Measurements from ENCODE around the gene TREM1.
"Not testable (repeated sequence)": the region's sequence is repeated elsewhere in the genome, so short reads cannot be mapped to it uniquely, and the experiment has no call there.

The TREM1 gene

DNA sequence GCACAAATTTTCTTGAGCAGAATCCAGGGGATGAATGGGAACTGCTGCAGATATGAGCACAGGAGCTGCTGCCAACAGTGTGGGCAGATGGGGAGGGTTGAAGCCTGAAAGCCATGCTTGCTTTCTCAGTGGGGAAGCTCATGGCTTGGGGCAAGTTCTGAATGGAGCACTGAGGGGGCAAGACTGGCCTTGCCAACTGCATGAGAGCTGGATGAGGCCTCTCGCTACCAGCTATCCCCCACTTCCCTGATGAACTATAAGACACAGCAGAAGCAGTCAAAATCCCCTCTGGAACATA lies 28.3 kb downstream of the TREM1 start:
- no peak for DNase-seq (ENCODE audit: low read depth in 2 of 2)

DNA sequence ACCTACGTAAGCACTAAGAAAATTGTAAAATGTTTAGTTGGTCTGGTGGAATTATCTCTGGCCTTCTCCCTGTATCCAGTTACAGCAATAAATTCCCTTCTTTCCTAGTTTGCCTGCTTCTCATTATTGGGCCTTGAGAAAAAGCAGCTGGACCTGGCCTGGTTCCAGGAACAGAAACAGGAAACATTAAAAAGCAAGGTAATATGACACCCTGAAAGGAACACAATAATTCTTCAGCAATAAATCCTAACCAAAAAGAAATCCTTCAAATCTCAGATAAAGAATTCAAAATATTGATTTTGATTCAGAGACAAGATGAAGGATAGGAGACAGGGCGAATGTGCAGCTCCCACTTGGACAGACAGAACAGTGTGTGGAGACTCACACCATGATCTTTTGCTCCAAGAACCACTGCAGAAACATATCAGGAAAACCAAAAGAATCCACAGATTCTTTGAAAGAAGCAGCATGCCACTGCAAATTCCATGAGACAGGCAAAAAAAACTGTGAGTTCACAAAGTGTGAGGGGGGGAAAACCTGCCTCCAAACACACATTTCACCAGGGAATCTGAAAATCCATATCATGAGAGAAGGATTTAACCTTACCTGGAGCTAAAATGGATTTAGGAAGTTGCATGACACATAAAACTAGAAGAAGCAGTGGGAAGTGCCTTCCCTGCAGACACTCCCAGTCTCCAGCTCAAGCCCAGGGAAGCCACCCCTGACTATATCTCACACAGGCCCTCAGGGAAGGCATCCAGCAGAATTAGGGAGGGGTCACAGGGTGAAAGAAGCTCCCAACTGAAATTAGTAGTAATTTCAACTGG lies 28.9 kb downstream of the TREM1 start:
- no peak for DNase-seq (ENCODE audit: low read depth in 2 of 2)

DNA sequence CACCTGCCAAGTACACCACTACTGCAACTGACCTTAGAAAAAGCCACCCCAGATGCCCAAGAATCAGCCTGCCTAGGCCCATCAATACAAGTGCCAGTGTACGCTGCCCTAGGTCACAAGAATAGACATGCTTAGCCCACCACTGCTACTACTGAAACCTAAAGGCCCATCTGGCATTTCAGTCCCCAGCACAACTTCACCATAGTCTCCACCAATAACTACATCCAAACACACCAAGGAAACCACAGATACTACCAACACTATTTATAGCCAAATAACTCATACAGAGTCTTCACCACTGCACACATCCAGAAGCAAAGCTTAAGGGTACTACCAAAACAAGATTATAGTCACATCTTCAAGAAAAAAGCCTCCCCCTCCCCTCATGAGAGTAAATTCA lies 30.1 kb downstream of the TREM1 start:
- DNase-seq (ENCODE audit: low read depth in 2 of 2), result no peak

DNA sequence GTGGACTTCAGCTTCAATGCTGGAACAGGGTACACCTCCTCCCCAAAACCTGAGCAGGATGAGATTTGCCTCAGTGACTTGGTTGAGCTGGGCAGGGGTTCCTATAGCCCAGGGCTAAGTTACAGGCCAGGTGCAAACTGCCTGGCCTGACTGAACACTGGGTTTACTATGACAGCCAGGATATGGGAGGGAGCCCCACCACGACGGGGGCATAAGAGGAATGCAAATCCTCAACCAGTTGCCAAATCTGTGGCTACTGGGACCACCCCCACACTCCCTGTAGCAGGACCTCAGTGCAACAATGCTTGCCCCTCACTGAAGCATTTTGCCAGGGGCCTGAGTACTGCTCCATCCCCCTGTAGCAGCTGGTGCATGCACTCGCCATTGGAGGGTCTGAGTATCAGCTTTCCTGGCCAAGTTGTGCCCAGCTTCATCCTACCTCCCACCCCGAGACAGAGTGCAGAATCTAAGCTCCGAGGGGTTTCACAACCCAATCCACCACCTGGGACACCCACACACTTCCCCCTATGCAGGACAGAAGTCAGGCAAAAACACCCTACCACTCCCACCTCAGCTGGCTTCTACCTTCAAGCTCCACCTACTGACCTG lies 30.7 kb downstream of the TREM1 start:
- DNase-seq (ENCODE audit: low read depth in 2 of 2), result no peak

DNA sequence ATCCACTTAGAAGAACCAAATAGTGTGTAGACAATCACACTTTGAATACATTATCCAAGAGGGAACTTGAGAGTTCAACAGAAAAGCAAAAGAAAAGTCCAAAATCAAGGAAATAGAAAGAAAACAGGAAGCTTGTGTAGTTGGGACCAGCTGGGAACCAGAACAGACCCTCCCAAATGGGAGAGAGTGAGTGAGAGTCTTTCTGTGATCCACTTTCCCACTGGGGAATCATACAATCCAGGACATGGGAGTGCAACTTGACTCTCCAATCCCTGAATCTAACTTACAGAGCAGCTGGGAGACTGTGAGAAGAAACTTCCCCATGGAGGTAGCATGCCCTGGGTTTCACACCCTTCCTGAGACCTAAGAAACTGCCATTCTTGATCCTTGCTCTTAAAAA lies 31.4 kb downstream of the TREM1 start:
- DNase-seq (ENCODE audit: low read depth in 2 of 2), result no peak

DNA sequence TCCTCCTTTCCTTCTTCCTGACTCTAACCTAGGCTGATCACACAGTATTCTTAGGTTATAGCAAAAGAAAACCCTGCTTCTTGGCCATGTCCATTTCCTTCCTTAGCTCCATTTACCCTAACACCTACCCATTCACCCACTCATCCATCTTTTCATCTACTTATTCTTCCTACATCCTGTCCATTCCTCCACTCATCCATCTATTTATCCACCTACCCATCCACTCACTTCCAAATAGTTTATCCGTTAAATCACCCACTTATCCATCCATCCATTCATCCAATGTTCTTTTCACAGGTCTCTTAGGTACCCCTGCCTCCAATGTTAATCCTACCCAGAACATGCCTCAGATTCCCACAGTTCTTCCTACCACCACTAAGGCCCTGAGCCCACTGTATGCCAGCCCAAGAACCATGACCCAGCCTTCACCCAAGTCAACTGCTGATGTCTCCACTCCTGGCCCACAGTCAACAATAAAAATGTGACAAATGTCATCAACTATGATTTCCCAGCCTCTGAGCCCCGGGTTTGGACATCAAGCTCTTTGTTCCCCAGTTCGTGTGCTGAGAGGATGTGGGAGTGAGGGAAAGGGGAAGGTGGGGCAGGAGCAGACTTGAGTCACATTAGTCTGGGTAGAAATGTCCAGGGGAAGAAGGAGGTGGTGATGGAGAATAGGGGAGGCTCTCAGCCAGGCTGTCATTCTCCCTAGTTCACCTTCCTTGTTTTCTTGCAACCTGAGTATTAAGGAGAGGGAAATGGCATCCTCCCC lies 33.9 kb downstream of the TREM1 start:
- DNase-seq (ENCODE audit: low read depth in 2 of 2), result no peak

DNA sequence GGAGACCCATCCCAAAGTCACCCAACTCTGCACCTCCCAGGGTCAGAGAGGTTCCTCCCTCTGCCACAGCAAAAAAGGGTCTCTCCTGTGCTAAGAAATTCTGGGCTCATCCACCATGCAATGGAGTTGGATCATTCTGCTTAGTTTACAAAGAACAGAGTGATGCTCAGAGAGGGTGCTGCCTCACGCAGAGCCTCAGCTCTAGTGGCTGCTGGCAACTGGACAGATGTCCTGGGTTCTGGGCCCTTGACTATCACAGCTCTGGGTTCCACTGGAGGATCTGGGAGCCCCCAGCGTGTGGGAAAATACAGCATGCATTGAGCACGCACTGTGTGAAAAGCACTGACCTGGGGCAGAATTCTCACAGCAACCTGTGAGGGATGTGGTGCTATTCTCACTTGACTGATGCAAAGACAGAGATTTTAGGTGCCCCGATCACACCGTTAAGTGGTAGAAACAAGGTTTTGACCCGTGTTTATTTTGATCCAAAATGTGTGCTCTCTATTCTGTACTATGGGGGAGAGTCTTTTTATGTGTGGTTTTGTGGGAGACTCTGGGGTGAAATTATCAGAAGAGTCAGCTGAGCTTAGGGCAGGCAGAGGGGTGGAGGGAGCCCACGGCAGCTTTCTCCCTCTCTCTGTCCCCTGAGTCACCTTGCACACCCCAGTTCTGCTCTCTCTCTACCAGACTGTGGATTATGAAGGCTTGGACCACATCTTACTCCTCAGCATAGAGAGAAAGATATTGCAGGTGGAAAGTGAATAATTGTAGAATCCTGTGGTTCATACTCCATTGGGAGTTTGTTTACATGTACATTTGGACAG lies 38.4 kb downstream of the TREM1 start:
- DNase-seq (ENCODE audit: low read depth in 2 of 2), result no peak

DNA sequence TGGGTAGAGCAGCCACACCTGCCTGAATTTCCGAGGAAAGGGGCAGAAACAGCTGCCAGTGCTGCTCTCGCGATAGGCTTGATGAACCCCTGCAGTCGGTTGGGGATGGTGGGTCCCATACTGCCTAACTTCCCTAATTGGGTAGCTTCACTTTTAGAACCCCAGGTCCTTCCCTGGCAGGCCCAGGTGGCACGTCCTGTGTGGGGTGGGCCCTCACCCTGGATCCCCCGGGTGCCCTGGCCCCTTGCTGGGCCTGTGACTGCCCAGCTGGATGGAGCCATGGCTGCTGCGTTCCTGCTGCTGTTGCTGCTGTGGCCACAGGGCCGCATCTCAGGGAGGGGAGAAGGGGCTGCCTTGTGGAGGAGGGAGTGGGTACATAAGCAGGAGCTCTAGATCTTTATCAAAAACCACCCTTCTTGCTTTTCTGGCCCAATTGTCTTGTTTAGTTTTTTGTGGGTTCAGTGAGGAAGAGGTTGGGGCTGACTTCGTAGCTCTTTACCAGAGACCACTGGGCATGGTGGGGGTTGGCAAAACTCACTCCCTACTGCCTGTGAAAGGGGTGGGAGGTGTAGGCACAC lies 39.1 kb downstream of the TREM1 start:
- DNase-seq (ENCODE audit: low read depth in 2 of 2), result no peak

DNA sequence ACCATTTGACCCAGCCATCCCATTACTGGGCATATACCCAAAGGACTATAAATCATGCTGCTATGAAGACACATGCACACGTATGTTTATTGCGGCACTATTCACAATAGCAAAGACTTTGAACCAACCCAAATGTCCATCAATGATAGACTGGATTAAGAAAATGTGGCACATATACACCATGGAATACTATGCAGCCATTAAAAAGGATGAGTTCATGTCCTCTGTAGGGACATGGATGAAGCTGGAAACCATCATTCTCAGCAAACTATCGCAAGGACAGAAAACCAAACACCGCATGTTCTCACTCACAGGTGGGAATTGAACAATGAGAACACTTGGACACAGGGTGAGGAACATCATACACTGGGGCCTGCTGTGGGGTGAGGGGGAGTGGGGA lies 40.0 kb downstream of the TREM1 start:
- not testable (repeated sequence) for DNase-seq (ENCODE audit: low read depth in 2 of 2)

DNA sequence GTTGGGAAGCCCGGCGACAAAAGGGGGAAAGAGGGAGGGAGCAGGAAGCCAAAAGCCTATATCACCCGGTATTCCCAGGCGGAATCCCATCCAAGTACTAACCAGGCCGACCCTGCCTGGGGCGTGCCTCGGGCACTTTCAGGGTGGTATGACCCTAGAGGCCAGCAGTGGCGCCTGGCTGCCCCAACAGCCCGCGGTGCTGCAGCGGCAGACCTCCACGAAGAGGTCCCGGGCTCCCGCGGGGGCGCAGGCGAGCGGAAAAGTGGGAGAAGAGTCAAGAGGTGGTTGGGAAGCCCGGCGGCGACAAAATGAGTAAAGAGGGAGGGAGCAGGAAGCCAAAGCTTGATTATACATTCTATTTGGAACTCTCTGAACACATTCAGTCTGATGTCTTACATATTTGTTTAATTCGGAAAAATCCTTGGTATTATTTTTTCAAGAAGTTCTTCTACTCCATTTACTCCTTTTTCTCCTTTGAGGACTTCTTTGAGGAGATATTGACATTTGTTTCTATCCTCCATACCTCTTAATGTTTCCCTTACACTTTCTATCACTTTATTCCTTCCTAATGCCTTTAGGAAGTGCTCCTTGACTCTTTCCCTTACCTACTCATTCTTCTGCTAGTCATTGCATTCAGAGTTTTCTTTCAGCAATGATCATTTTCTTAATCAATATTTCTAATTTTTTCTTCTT lies 46.9 kb downstream of the TREM1 start:
- DNase-seq (ENCODE audit: low read depth in 2 of 2), result no peak

DNA sequence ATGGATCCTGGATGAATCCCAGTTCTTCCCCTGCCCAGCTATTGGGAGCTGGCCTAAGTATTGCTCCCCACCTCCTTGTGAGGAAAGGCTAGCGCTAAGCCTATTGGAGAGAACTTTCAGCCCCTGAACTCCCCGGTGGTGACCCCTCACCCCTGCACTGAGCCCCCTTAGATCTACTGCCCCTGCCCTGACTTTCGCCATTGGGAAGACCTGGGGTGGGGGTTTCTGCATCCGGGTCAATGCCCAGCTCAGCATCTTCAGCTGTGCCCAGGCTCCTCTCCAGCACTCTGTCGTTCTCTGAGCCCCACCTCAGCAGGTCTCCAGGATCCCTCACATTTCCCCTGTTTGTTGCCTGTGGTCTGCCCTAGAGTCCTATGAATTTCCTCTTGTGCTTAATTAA lies 49.4 kb downstream of the TREM1 start:
- no peak for DNase-seq (ENCODE audit: low read depth in 2 of 2)

DNA sequence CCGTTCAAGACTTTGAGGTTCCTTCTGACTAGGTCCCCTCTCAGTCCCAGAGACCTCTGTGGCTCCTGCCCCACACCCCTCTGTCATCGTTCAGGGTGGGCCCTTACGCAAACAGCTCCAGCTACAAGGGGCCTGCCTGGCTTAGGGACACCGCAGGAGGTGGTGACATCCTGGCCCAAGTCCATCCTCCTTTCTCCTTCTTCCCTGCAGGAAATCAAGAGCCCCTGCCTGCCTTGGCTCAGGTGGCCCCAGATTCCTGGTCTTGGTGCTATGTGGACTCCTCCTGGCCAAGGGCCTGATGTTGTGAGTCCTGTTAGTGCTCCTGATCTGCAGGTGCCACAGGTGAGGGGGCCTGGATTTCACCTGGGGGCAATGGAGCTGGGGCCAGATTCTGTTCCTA lies 50.2 kb downstream of the TREM1 start:
- no peak for DNase-seq (ENCODE audit: low read depth in 2 of 2)

DNA sequence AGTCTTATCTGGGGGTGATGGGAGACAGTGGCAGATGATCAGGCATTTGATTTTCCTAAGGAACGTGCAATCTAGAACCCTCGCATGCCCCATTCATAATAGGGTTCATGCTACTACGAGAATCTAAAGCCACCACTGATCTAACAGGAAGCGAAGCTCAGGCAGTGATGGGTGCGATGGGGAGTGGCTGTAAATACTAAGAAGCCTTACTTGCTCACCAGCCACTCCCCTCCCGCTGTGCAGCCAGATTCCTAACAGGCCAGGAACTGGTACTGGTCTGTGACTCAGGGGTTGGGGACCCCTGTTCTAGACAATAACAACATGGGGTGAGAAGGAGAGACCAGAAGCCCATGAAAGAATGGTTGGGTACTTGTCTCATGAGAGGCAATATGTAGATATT lies 53.8 kb downstream of the TREM1 start:
- no peak for DNase-seq (ENCODE audit: low read depth in 2 of 2)

DNA sequence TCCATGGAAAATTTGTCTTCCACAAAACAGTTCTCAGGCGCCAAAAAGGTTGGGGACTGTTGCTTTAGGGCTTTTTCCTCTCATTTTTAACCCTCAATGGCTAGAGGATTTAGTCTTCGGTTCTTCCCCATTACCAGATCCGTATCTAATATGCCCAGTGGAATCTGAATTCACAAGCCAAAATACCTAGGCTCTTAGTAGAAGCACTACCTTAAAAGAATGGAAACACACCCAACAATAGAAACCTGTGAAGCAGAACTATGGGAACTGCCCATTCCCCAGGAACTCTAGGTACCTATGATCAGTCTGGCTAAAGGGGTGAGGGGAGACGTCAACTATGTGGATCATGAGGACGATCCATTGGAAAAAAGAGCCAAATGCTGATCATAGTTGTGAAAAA lies 55.2 kb downstream of the TREM1 start:
- DNase-seq (ENCODE audit: low read depth in 2 of 2), result no peak

DNA sequence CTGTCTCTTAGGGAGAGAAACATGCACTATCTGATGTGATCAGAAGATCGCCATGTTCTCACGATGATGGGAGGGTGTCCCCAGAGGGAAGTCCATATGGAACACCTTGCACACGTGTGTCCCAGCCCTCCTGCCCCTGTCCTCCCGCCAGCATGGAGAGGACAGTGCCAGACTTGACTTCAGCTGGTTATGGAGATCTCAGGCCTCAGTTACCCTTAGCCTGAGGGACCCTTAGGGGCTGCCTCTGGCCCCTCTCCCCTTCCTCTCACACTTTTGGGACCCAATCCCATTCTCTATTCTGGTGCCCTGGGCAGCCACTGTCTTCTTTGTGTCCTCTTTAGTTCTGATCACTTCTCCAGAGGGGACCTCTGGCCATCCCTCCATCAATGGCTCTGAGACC lies 56.8 kb downstream of the TREM1 start:
- no peak for DNase-seq (ENCODE audit: low read depth in 2 of 2)

DNA sequence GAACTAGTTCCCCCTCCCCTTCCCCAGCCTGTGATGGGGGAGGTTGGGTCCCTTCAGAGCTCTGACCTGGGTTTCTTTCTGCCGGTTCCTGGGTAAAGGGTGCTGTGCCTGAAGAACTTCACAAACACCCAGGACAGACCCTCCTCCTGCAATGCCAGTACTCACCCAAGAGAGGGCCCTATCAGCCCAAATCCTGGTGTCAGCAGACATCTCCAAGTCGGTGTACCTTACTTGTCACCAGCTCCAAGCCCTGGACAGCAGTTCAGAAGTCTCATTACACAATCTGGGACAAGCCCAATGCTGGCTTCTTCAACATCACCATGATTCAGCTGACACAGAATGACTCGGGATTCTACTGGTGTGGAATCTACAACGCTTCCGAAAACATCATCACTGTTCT lies 57.9 kb downstream of the TREM1 start:
- DNase-seq (ENCODE audit: low read depth in 2 of 2), result no peak

DNA sequence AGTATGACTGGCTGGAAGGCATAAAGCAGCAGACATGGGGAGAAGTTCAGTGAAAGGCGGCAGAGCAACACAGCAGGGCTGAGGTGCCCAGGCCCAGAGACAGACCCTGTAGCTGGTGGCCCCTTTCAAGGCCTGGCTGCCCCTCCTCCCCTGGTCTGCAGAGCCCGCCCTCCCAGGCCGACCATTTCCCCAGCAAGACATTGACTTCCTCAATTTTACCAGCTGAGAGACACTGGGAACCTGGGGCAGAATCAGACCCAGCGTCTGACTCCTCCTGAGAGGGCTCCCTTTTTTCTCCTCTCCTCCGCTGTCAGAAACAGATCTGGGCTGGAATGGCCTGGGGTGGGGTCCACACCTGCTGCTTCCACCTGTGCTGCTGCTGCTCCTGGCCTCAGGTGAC lies 58.4 kb downstream of the TREM1 start, which contains the start of gene TREML4:
Gene TREML4, plus strand, starts transcription at position 254 of the 400 bp plus-strand sequence. Its CDS starts 79 bp downstream, at position 333.
- no peak for DNase-seq (ENCODE audit: low read depth in 2 of 2)

DNA sequence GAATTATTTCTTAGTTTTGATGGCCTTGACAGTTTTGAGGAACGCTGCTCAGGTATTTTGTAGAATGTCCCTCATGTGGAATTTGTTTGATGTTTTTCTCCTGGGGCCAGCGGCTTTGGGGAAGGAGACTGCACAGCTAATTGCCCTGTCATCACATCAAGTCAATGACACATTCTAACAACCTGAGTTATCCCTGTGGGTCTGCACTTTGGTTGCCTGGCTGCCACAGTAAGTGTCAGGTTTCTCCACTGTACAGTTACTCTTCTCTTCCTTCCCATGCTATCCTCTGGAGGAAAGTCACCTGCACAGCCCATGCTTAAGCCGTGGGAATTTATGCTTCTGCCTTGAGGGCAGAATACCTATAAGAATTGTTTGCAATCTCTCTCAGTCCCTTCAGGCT lies 59.7 kb downstream of the TREM1 start:
- DNase-seq (ENCODE audit: low read depth in 2 of 2), result no peak

DNA sequence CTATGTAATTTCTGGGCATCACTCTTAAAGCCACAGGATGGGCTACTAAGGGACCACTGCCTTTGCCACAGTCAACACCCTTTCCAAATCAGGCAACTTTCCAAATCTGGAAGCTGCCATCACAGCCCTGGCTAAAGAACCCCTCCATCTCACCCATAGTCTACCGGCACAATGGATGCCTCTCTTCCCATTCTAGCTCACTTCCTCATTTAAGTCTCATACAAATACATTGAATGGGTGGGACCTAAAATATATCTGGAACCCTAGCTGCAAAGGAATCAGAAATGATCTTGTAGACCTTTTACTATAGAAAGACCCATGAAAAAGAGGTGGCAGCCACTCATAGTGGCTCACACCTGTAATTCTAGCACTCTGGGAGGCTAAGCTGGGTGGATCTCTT lies 61.7 kb downstream of the TREM1 start:
- no peak for DNase-seq (ENCODE audit: low read depth in 2 of 2)
